Activated CD4-positive, alpha-beta T cell treated with anti-CD3 and anti-CD28 coated beads, Interleukin-2, amount 50 U/mL, for 24 hours (primary cell): ENCODE data around the gene SLC6A20.

Experiments
- DNase-seq, 2 donors: peaks; one replicate each; pipeline ENCODE4 v3.0.0-alpha.2; 2020; ENCODE audit warnings: low read depth in 1 of 2, low spot score in 1 of 2

SLC6A20 gene

GRCh38 chr3:45803252-45803935 lies 7.1 kb upstream of the SLC6A20 start:
- no peak for DNase-seq

DNA sequence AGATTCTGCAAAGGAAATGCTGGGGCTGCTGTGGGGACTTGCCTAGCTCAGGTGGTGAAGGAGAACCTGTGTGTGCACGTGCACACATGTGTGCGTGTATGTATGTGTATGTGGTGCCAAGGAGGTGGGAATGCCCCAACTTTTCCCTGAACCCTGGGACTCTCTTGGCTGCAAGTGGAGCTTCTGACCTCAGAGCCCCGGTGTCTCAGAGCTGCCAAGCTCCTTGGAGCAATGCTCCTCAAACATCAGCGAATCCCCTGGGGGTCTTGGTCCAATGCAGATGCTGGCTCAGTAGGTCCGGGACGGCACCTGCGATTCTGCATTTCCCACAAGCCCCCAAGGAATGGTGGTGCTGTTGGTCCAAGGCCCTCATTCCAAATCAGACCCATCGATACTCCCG lies 5.8 kb upstream of the SLC6A20 start:
- DNase-seq: no peak

DNA sequence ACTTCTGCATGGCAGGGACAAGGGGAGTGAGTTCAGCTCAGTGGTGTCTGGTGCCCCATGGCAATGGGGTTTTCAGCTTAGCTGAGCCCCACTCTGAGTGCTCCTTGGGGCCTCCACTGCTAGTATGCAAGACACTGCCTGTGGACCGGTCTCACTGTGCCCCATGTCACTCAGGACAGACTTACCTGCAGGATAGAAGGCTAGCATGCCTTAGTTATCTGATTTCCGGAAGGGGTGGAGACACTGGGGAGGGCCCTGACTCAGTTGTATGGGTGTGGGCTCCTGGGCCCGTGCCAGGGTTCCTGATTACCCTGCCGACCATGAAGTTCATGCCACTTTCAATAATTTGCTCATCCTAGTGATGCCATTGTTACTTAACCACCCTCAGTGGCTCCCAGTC lies 4.3 kb upstream of the SLC6A20 start:
- no peak for DNase-seq

GRCh38 chr3:45799586-45799985 lies 3.2 kb upstream of the SLC6A20 start:
- no peak for DNase-seq

DNA sequence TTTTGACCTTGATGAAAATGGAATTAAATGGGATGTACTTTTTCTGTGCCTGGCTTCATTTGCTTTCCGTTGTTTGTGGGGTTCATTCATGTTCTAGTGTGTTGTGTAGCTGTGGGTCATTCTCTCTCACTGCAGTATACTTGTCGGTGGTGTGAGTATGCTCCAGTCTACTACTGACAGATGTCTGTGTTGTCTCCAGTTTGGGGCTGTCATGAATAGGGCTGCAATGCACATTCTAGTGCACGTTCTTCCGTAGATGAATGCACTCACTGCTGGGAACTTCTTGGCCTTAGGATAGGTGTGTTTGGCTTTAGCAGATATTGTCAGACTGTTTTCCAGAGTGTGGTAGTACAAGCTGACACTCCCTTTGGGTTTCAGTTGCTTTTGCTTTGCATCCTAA lies 1.7 kb upstream of the SLC6A20 start:
- no peak for DNase-seq

- DNase-seq: no peak
Observed at GRCh38 chr3:45796902-45797637, 734 bp upstream of the SLC6A20 start.

- no peak for DNase-seq
Observed at GRCh38 chr3:45795509-45795881, 841 bp downstream of the SLC6A20 start.

DNA sequence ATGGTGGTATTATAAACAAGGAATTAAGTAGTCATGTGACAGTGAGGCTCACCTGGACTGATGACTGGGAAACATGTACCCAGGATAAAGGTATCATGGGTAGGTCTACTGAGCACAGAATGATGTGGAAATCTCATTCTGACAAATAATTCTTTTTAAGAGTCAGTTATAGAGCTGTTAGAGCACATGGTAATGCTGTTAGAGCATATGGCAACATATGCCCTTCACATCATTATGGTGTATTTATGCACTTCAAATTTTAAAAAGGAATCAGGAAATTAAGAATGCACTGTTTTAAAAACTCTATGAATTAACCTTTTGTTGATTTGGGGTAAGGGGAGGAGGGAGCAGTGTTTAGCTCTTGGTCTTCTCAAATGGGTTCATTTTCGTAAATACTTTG lies 1.7 kb downstream of the SLC6A20 start:
- DNase-seq: no peak

GRCh38 chr3:45794177-45794560 lies 2.2 kb downstream of the SLC6A20 start:
- DNase-seq: no peak

DNA sequence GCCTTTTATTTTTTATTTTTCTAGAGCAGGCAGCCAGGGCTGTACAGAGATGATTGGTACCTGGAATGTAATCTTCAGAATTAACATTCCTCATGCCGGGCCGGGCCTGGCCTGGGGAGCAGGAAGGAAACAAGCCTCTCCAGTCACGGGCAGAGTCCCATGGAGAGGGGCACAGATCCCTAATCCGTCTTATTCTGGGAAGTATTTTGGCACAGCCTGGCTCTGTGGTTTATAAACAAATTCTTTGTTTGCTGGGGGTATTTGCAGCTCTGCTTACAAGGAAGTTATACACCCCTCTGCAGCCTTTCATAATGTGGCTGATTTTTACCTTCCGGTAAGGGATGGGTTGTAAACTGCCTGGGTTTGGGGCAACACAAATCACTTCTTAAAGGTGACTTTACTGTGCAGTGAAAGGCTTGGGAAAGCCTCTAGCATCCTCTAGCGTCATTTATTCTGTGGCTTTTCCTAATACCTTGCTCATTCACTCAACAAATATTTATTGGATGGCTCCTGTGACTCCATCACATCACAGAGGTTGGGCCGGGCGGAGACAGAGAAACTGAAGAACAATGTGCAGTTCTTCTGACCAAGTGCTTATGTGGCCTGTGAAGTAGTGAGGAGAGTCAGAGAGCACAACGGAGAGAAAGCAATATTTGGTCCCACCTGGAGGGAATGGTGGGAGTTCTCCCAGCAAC lies 2.7 kb downstream of the SLC6A20 start:
- DNase-seq: no peak

GRCh38 chr3:45792516-45793172 lies 3.7 kb downstream of the SLC6A20 start:
- no peak for DNase-seq

GRCh38 chr3:45792036-45792435 lies 4.3 kb downstream of the SLC6A20 start:
- no peak for DNase-seq

- DNase-seq: no peak
Observed at GRCh38 chr3:45790596-45790995, 5.7 kb downstream of the SLC6A20 start.

DNA sequence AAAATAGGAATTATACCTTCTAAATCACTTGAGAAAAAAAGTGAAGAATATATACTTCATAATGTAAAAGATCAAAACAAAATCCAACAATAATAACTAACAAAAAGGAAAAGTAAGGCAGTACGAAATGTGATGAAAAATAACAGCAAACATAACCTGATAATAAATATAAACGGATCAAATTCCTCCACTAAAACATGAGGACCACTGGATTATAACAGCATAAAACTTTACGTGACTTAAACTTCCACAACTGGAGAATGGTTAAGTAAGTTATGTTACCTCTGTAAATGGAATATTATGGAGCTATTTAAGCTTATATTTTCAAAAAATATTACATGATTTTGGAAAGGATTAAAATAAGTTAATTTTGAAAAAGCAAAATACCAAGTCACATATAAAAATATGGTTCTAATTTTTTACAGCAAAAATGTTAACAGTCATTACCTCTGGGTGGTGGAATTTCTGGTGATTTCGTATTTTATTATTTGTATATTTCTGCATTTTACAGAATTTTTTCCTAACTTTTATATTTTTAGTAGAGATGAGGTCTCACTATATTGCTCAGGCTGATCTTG lies 7.0 kb downstream of the SLC6A20 start:
- DNase-seq: no peak

GRCh38 chr3:45787551-45787950 lies 8.8 kb downstream of the SLC6A20 start:
- DNase-seq: no peak

DNA sequence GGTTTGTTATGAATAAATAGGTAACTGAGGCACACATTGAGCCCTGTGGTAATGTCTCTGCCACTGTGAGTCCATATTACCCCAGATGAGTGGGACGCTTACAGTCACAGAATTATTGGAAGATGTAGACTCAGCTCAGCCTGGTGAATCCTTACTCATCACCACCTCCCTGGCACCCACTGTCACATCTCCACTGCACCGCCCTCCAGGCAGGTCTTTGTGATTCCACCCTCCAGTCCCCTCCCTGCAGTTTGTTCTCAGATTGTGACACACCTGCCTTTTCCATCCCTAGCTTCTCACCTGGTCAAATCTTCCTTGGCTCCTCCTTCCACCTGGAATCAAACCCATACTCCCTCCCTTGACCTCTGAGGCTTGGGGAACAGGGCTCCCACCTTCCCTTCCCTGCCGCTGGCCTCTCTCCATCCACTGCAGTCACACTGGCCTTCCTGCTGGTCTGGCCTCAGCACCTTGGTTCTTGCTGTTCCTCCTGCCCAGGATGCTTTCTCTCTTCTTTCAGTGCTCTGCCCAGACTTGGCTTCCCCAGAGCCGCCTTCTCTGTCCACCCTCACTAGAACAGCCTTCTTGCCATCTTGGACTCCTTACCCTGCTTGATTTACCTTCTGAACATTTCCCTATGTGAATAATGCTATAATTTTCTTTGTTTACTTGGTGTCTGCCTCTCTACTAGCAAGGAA lies 9.4 kb downstream of the SLC6A20 start:
- DNase-seq: no peak

- no peak for DNase-seq
Observed at GRCh38 chr3:45785605-45786150, 10.7 kb downstream of the SLC6A20 start.

GRCh38 chr3:45783667-45784066 lies 12.7 kb downstream of the SLC6A20 start:
- DNase-seq: no peak

DNA sequence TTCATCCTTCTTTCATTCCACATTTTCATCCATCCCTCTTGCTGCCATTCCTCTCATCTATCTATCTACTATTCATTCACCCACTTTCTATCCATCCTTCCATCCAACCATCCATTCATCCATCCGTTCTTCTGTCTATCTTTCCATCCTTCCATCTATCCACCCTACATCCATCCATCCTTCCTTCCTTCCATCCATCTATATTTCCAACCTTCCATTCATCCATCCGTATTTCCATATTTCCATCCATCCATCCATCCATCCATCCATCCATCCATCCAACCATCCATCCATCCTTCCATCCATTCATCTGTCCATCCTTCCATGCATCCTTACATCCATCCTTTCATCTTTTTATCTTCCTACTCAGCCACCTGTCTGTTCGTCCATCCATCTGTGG lies 14.0 kb downstream of the SLC6A20 start:
- no peak for DNase-seq

- DNase-seq: no peak
Observed at GRCh38 chr3:45781841-45782240, 14.5 kb downstream of the SLC6A20 start.

DNA sequence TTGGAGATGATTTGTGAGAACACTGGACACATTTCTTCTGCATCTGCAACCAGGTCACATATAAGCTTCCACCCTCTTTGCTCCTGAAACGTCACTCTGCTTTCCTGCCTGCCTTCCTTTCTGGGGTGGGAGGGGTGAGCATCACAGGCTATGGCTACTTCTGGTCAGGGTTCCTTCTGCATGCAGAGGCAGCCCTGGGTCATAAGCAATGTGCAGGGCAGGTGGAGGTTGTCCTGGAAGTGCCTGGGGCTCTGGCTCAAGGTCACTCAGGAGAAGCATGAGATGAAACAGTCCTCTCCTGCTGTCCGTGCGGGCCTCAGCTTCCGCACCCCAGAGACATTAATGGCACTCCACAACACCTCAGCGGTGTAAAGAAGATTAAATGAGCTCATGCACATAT lies 15.1 kb downstream of the SLC6A20 start:
- DNase-seq: no peak
